MM.1S (cell line): ENCODE results near the gene PSMD1.

Source experiments
- DNase-seq: peaks from one replicate; pipeline ENCODE4 v3.0.0-alpha.2; 2015
- H2AFZ ChIP-seq: fragments of 300-600 bp; sonication (generic); 2 replicates; pipeline ENCODE4 v1.6.0; 2016; ENCODE audit warnings: antibody characterized with exemption, low read length
- H3F3A ChIP-seq: fragments of 300-600 bp; sonication (generic); 2 replicates; pipeline ENCODE4 v1.6.1; 2016; ENCODE audit warnings: mild to moderate bottlenecking, antibody characterized with exemption, low read length, moderate library complexity, mixed read lengths; ENCODE audit not compliant: insufficient read depth
- H3K27ac ChIP-seq: fragments of 300-600 bp; sonication (generic); 2 replicates; pipeline ENCODE4 v1.5.1; 2016; ENCODE audit warnings: mild to moderate bottlenecking, low read length
- H3K27me3 ChIP-seq: fragments of 300-600 bp; sonication (generic); replicated peaks from 2 replicates; pipeline ENCODE4 v1.6.0; 2016; ENCODE audit warnings: low read length; ENCODE audit not compliant: insufficient read depth
- H3K36me3 ChIP-seq: fragments of 300-600 bp; sonication (generic); replicated peaks from 2 replicates; pipeline ENCODE4 v1.6.1; 2016; ENCODE audit warnings: mild to moderate bottlenecking, low read length, mixed read lengths; ENCODE audit not compliant: insufficient read depth
- H3K4me1 ChIP-seq: fragments of 300-600 bp; sonication (generic); 2 replicates; pipeline ENCODE4 v1.6.1; 2016; ENCODE audit warnings: low read length, mixed read lengths
- H3K4me2 ChIP-seq: fragments of 300-600 bp; sonication (generic); 2 replicates; pipeline ENCODE4 v1.6.0; 2016; ENCODE audit warnings: low read depth, low read length
- H3K4me3 ChIP-seq: fragments of 300-600 bp; sonication (generic); 2 replicates; pipeline ENCODE4 v1.5.1; 2016; ENCODE audit warnings: low read length, mixed read lengths
- H3K79me2 ChIP-seq: fragments of 300-600 bp; sonication (generic); 2 replicates; pipeline ENCODE4 v1.6.1; 2016; ENCODE audit warnings: mixed run types, low read length, mixed read lengths
- H3K9ac ChIP-seq: fragments of 300-600 bp; sonication (generic); 2 replicates; pipeline ENCODE4 v1.6.1; 2016; ENCODE audit warnings: low read length, mixed read lengths
- H3K9me2 ChIP-seq: fragments of 300-600 bp; sonication (generic); replicated peaks from 2 replicates; pipeline ENCODE4 v1.6.1; 2016; ENCODE audit warnings: mild to moderate bottlenecking, low read length, mixed read lengths; ENCODE audit not compliant: insufficient read depth
- H3K9me3 ChIP-seq: fragments of 300-600 bp; sonication (generic); replicated peaks from 2 replicates; pipeline ENCODE4 v1.6.1; 2016; ENCODE audit warnings: mild to moderate bottlenecking, low read length, mixed read lengths; ENCODE audit not compliant: insufficient read depth
- H4K20me1 ChIP-seq: fragments of 300-600 bp; sonication (generic); 2 replicates; pipeline ENCODE4 v1.6.1; 2016; ENCODE audit warnings: mild to moderate bottlenecking, low read length, moderate library complexity, mixed read lengths; ENCODE audit not compliant: insufficient read depth
- EZH2 ChIP-seq: fragments of 300-600 bp; sonication (generic); optimal IDR thresholded peaks from 2 replicates; pipeline ENCODE3; 2017; ENCODE audit warnings: low read depth, mild to moderate bottlenecking, antibody characterized with exemption, low read length, mixed read lengths
- EZH2phosphoT487 ChIP-seq: fragments of 300-600 bp; sonication (generic); IDR thresholded peaks from 2 replicates; pipeline ENCODE4 v1.6.1; 2018; ENCODE audit warnings: antibody characterized with exemption, low read length
- TF ChIP-seq, protein P1 (sequence below): fragments of 300-600 bp; sonication (generic); IDR thresholded peaks from 2 replicates; pipeline ENCODE4 v1.5.1; 2016; ENCODE audit warnings: antibody characterized with exemption, low read length, mixed read lengths

The PSMD1 gene

DNA sequence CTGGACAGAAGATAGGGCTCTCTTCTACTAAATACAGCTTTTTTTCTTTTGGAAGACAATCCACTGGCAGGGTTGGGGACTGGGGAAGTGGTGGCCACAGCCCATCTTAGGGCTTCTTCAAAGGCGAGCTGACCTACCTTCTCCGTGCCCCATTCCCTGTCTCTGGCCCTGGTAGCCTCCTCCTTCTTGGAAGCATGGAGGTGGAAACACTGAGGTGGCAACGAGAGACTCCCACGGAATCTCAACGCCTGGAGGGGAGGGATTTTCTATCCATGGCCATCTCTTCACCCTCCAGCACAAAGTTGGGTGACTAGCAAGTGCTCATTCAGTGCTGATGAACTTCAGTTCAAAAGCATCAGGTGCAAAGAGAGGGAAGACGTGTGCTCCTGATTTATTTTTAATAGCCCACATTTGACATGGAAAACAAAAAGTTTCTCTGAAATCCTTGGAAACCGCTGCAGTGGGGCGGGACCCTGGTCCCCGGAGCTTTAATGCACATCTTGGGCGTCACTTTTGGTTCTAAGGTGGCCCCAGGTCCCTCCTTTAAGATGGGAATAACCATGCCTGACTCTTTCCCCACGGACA, 141.1 kb downstream of the PSMD1 start:
- Histone ChIP-seq H3K79me2 (no peaks in the 10 kb centered on the region), H4K20me1 (no peaks in the 10 kb centered on the region), H3K9me2 (no peaks in the 10 kb centered on the region), H3K36me3 (no peaks in the 10 kb centered on the region), H3K9me3 (no peaks in the 10 kb centered on the region), H3K4me3 (peak overlapping the region; percentile 96), H3K27me3 (0 out of 2 replicates have a peak, but pooled peaks cover 3% of the 10 kb centered on the region), H3K4me1 (no peaks in the 10 kb centered on the region; the same call in 1 of the 2 replicates), H3K4me2 (peak overlapping the region; percentile 72), H3K27ac (no peak overlapping the region), H2AFZ (peak overlapping the region; percentile 99), H3F3A (no peaks in the 10 kb centered on the region), H3K9ac (peak overlapping the region; percentile 51; the same call in 1 of the 2 replicates)
- no peak for DNase-seq
- TF ChIP-seq, protein P1, sequence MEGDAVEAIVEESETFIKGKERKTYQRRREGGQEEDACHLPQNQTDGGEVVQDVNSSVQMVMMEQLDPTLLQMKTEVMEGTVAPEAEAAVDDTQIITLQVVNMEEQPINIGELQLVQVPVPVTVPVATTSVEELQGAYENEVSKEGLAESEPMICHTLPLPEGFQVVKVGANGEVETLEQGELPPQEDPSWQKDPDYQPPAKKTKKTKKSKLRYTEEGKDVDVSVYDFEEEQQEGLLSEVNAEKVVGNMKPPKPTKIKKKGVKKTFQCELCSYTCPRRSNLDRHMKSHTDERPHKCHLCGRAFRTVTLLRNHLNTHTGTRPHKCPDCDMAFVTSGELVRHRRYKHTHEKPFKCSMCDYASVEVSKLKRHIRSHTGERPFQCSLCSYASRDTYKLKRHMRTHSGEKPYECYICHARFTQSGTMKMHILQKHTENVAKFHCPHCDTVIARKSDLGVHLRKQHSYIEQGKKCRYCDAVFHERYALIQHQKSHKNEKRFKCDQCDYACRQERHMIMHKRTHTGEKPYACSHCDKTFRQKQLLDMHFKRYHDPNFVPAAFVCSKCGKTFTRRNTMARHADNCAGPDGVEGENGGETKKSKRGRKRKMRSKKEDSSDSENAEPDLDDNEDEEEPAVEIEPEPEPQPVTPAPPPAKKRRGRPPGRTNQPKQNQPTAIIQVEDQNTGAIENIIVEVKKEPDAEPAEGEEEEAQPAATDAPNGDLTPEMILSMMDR, result no peak
- no peak for TF ChIP-seq EZH2phosphoT487
- no peak for TF ChIP-seq EZH2

DNA sequence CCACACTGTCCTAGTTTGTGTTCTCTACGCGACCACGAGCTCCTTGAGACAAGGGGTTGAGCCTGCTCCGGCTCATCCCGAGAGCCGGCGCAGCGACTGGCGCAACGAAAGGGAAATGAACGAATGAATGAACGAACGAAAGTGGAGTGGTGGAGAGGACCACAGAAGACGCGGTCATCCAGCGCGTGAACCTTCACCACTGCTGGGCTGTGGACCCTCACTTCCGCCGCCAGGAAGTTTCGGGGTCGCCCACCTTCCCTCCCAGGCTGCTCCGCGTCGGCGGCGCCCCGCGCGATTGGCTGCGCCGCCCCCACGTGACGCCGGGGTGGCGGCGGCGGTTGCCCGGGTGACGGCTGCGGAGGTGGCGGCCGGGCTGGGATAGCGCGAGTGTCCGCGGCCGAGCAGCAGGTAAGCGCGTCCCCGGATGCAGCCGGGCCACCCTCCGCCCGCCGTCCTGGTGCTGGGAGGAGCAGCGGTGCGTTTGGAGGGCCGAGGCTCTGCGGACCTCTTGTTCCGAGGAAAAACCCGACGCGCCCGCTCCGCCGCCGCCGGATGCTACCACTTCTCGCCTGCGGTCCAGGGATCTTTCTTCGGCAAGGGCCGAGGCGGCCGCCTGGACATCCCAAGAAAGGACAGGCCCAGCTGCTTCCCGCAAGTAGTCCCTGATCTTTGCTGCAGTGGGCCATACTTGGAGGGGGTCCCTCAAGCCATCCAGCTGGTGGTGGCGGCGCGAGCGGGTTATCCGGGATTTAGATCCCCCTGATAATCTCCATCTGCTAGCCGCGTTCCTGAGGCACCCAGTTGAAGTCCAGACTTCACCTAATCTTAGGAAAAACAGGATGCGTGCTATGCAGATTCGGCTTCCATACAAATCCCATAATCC, 141.9 kb downstream of the PSMD1 start, which contains the start of gene ARMC9:
Gene ARMC9, plus strand, starts transcription at position 341 of the 883 bp plus-strand sequence. CDS start 7,608 bp downstream, outside the sequence.
- Histone ChIP-seq H3K9me3 (no peaks in the 10 kb centered on the region), H3K79me2 (no peaks in the 10 kb centered on the region), H3K27me3 (0 out of 2 replicates have a peak, but pooled peaks cover 3% of the 10 kb centered on the region), H4K20me1 (no peaks in the 10 kb centered on the region), H3K36me3 (no peaks in the 10 kb centered on the region), H2AFZ (peak within 1 kb of the TSS; percentile 99), H3F3A (no peaks in the 10 kb centered on the region), H3K9me2 (no peaks in the 10 kb centered on the region), H3K4me3 (peak within 1 kb of the TSS; percentile 96), H3K27ac (no peak within 1 kb of the TSS), H3K4me1 (no peaks in the 10 kb centered on the region; the same call in 1 of the 2 replicates), H3K4me2 (peak within 1 kb of the TSS; percentile 77), H3K9ac (peak within 1 kb of the TSS; percentile 51; the same call in 1 of the 2 replicates)
- TF ChIP-seq EZH2, result no peak
- TF ChIP-seq, protein P1, result no peak
- no peak for TF ChIP-seq EZH2phosphoT487
- DNase-seq, result peak; percentile 69

DNA sequence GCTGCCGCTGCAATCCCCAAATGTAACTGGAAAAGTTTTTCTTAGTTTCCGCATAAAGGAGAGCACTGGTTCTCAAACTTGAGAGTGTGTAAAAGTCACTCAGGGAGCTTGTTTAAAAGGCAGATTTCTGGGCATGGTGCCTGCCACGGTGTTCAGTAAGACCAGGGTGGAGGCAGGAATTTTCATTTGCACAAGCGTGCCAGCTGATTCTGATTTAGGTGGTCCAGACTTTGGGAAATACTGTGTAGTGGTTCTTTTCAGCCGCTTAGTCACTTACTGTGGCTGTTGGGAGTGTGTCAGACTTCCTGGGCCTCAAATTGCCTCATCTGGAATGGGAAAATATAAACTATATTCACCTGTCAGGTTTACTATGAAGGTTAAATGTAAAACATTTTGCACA, 142.6 kb downstream of the PSMD1 start:
- Histone ChIP-seq H3K4me3 (no peak overlapping the region), H3K9ac (no peak overlapping the region), H3K9me2 (no peaks in the 10 kb centered on the region), H3K4me1 (no peaks in the 10 kb centered on the region; the same call in 1 of the 2 replicates), H4K20me1 (no peaks in the 10 kb centered on the region), H2AFZ (no peak overlapping the region), H3K27ac (no peak overlapping the region), H3K79me2 (no peaks in the 10 kb centered on the region), H3F3A (no peaks in the 10 kb centered on the region), H3K27me3 (0 out of 2 replicates have a peak, but pooled peaks cover 3% of the 10 kb centered on the region), H3K4me2 (peak overlapping the region; percentile 77; the same call in 1 of the 2 replicates), H3K9me3 (no peaks in the 10 kb centered on the region), H3K36me3 (no peaks in the 10 kb centered on the region)
- no peak for DNase-seq
- TF ChIP-seq, protein P1, result no peak
- no peak for TF ChIP-seq EZH2phosphoT487
- TF ChIP-seq EZH2, result no peak
